ENCODE results near the gene CDK9. TPM values are rescaled to one million over a fixed set of nuclear protein-coding genes. Genes with fewer than 3 reads are reported as not detected.

The CDK9 gene
- polyA plus RNA-seq, 1 donor (not counting 4 experiments of a cell fraction or from before 2014, with no cell fraction given), result 47.8 TPM

GRCh38 chr9:127783111-127784008, 2.5 kb upstream of the CDK9 start:
- FAIRE-seq, result no peak
- no peak overlapping the region for H3K4me3 ChIP-seq (ENCODE audit: control insufficient read depth in 2 of 3, extremely low read depth in 1 of 3, insufficient read depth in 2 of 3, low read depth in 1 of 3, low read length in 3 of 3)
- no peak for DNase-seq (ENCODE audit: low read depth, low spot score)
- no peak overlapping the region for H3K9ac ChIP-seq (ENCODE audit: control insufficient read depth, extremely low read depth, insufficient read depth, low read length)
- no peaks in the 10 kb centered on the region for H3K9me3 ChIP-seq (ENCODE audit: control insufficient read depth, low read depth, low read length)
- H3K36me3 ChIP-seq (ENCODE audit: control insufficient read depth in 2 of 2, extremely low read depth in 1 of 2, insufficient read depth in 2 of 2, low read length in 2 of 2), result peaks cover 7 to 14% of the 10 kb centered on the region in 2 experiments
- dilution Hi-C loops (cut with MboI; ENCODE audit: extremely low pct_ligation_motif_present, low sequenced_read_pairs), result no loop called here
- TF ChIP-seq, protein P1, sequence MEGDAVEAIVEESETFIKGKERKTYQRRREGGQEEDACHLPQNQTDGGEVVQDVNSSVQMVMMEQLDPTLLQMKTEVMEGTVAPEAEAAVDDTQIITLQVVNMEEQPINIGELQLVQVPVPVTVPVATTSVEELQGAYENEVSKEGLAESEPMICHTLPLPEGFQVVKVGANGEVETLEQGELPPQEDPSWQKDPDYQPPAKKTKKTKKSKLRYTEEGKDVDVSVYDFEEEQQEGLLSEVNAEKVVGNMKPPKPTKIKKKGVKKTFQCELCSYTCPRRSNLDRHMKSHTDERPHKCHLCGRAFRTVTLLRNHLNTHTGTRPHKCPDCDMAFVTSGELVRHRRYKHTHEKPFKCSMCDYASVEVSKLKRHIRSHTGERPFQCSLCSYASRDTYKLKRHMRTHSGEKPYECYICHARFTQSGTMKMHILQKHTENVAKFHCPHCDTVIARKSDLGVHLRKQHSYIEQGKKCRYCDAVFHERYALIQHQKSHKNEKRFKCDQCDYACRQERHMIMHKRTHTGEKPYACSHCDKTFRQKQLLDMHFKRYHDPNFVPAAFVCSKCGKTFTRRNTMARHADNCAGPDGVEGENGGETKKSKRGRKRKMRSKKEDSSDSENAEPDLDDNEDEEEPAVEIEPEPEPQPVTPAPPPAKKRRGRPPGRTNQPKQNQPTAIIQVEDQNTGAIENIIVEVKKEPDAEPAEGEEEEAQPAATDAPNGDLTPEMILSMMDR (optimal IDR thresholded peaks at IDR 0.05 in 1 of 3, IDR thresholded peaks at IDR 0.05 in 1 of 3, conservative IDR thresholded peaks at IDR 0.05 in 1 of 3; ENCODE audit: extremely low read depth in 1 of 3, insufficient read depth in 2 of 3, low read length in 3 of 3), result no peak
- no peak for TF ChIP-seq EZH2 (IDR thresholded peaks at IDR 0.05; ENCODE audit: low read length)
- H3K9me1 ChIP-seq (ENCODE audit: control insufficient read depth, extremely low read depth, insufficient read depth, low read length), result no peaks in the 10 kb centered on the region
- no peak overlapping the region for H2AFZ ChIP-seq (ENCODE audit: control insufficient read depth, low read length)
- peaks cover 15% of the 10 kb centered on the region for H3K4me1 ChIP-seq (ENCODE audit: control insufficient read depth, extremely low read depth, insufficient read depth, low read length)
- peaks cover 15% of the 10 kb centered on the region for H4K20me1 ChIP-seq (ENCODE audit: control insufficient read depth, extremely low read depth, insufficient read depth, low read length)
- no peak overlapping the region for H3K27ac ChIP-seq (ENCODE audit: control insufficient read depth, insufficient read depth, low read length)
- no peaks in the 10 kb centered on the region for H3K27me3 ChIP-seq (ENCODE audit: control insufficient read depth, extremely low read depth, insufficient read depth, low read length)
- peaks cover 24% of the 10 kb centered on the region for H3K79me2 ChIP-seq (ENCODE audit: control insufficient read depth, insufficient read depth, low read length)
- no peak overlapping the region for H3K4me2 ChIP-seq (ENCODE audit: control insufficient read depth, extremely low read depth, insufficient read depth, low read depth, low read length)

DNA sequence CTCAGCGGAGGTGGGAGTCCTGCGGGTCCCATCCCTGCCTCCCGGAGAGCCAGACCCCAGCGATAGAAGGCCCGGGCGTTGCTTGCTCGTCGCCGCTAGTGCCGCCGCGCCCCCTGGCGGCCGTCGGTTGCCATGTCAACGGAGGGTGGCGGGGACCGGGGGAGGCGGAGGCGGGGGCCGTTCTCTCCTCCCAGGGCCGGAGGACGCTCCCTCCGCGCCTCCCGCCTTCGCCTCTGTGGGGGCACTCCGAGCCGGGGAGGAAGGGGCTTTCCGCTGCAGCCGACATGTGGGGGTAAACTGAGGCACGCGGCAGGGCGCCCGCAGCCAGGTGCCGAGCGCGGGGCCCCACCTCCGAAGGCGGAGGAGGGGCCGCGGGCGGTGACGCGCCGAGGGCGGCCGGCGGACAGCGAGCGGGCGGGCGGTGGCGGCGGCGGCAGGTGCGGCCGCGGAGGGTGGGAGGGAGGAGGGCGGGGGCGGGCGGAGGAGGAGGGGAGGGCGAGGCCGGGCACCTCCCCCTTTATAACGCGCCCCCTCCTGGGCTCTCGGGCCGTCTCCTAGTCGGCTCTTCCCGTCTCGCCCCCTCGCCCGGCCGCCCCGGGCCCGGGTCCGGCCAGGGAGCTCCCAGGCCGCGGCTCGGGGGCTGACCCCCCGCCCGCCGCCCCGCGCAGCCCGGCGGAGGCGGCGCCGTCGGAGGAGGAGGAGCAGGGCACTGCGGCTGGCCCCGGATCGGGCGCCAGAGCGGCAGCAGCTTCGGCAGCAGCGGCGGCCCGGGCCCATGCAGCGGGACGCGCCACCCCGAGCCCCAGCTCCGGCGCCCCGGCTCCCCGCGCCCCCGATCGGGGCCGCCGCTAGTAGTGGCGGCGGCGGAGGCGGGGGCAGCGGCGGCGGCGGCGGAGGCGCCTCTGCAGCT, 556 bp upstream of the CDK9 start:
- Histone ChIP-seq H3K27me3 (ENCODE audit: control insufficient read depth, extremely low read depth, insufficient read depth, low read length) (no peaks in the 10 kb centered on the region), H3K4me2 (ENCODE audit: control insufficient read depth, extremely low read depth, insufficient read depth, low read depth, low read length) (peak overlapping the region; percentile 45), H3K4me3 (ENCODE audit: control insufficient read depth in 2 of 3, extremely low read depth in 1 of 3, insufficient read depth in 2 of 3, low read depth in 1 of 3, low read length in 3 of 3) (peak overlapping the region; percentile 51 to 95 (median 95)), H3K9ac (ENCODE audit: control insufficient read depth, extremely low read depth, insufficient read depth, low read length) (peak overlapping the region; percentile 88), H2AFZ (ENCODE audit: control insufficient read depth, low read length) (peak overlapping the region; percentile 75), H3K9me3 (ENCODE audit: control insufficient read depth, low read depth, low read length) (no peaks in the 10 kb centered on the region), H4K20me1 (ENCODE audit: control insufficient read depth, extremely low read depth, insufficient read depth, low read length) (peaks cover 25% of the 10 kb centered on the region), H3K36me3 (ENCODE audit: control insufficient read depth in 2 of 2, extremely low read depth in 1 of 2, insufficient read depth in 2 of 2, low read length in 2 of 2) (peaks cover 25 to 31% of the 10 kb centered on the region in 2 experiments), H3K4me1 (ENCODE audit: control insufficient read depth, extremely low read depth, insufficient read depth, low read length) (peaks cover 15% of the 10 kb centered on the region), H3K9me1 (ENCODE audit: control insufficient read depth, extremely low read depth, insufficient read depth, low read length) (no peaks in the 10 kb centered on the region), H3K27ac (ENCODE audit: control insufficient read depth, insufficient read depth, low read length) (peak overlapping the region; percentile 36), H3K79me2 (ENCODE audit: control insufficient read depth, insufficient read depth, low read length) (peaks cover 42% of the 10 kb centered on the region)
- no peak for TF ChIP-seq EZH2 (IDR thresholded peaks at IDR 0.05; ENCODE audit: low read length)
- TF ChIP-seq, protein P1 (optimal IDR thresholded peaks at IDR 0.05 in 1 of 3, IDR thresholded peaks at IDR 0.05 in 1 of 3, conservative IDR thresholded peaks at IDR 0.05 in 1 of 3; ENCODE audit: extremely low read depth in 1 of 3, insufficient read depth in 2 of 3, low read length in 3 of 3), result peak; percentile 46 to 87 (median 86)
- FAIRE-seq (no peak), DNase-seq (ENCODE audit: low read depth, low spot score) (no peak)
- dilution Hi-C loops (cut with MboI; ENCODE audit: extremely low pct_ligation_motif_present, low sequenced_read_pairs), result no loop called here
